ENCODE measurements around the gene PSMA4.

DNA sequence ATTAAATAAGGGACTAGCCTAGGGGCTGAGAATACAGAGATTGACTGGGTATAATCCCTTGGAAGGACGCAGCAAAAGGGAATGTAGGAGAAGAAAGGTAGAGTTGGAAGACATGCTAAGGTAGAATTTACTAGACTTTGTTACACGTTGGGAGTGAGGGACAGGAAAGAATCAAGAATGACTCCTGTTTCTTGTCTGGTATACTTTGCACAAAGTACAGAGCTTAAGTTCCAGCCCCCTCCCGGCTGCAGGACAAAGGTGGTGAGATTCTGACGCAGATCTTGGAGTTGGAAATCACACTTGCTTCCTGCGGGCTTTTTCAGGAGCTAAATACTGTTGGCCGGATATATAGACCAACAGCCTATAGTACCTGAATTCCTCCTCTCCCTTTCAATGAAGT is 32.0 kb upstream of the PSMA4 start:
- TF ChIP-seq, protein P1, sequence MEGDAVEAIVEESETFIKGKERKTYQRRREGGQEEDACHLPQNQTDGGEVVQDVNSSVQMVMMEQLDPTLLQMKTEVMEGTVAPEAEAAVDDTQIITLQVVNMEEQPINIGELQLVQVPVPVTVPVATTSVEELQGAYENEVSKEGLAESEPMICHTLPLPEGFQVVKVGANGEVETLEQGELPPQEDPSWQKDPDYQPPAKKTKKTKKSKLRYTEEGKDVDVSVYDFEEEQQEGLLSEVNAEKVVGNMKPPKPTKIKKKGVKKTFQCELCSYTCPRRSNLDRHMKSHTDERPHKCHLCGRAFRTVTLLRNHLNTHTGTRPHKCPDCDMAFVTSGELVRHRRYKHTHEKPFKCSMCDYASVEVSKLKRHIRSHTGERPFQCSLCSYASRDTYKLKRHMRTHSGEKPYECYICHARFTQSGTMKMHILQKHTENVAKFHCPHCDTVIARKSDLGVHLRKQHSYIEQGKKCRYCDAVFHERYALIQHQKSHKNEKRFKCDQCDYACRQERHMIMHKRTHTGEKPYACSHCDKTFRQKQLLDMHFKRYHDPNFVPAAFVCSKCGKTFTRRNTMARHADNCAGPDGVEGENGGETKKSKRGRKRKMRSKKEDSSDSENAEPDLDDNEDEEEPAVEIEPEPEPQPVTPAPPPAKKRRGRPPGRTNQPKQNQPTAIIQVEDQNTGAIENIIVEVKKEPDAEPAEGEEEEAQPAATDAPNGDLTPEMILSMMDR (IDR thresholded peaks at IDR 0.05; ENCODE audit: low read depth, low read length, missing input control) = no peak
- TF ChIP-seq, protein P2, sequence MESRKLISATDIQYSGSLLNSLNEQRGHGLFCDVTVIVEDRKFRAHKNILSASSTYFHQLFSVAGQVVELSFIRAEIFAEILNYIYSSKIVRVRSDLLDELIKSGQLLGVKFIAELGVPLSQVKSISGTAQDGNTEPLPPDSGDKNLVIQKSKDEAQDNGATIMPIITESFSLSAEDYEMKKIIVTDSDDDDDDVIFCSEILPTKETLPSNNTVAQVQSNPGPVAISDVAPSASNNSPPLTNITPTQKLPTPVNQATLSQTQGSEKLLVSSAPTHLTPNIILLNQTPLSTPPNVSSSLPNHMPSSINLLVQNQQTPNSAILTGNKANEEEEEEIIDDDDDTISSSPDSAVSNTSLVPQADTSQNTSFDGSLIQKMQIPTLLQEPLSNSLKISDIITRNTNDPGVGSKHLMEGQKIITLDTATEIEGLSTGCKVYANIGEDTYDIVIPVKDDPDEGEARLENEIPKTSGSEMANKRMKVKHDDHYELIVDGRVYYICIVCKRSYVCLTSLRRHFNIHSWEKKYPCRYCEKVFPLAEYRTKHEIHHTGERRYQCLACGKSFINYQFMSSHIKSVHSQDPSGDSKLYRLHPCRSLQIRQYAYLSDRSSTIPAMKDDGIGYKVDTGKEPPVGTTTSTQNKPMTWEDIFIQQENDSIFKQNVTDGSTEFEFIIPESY (IDR thresholded peaks at IDR 0.05) = no peak
- TF ChIP-seq, protein P3, sequence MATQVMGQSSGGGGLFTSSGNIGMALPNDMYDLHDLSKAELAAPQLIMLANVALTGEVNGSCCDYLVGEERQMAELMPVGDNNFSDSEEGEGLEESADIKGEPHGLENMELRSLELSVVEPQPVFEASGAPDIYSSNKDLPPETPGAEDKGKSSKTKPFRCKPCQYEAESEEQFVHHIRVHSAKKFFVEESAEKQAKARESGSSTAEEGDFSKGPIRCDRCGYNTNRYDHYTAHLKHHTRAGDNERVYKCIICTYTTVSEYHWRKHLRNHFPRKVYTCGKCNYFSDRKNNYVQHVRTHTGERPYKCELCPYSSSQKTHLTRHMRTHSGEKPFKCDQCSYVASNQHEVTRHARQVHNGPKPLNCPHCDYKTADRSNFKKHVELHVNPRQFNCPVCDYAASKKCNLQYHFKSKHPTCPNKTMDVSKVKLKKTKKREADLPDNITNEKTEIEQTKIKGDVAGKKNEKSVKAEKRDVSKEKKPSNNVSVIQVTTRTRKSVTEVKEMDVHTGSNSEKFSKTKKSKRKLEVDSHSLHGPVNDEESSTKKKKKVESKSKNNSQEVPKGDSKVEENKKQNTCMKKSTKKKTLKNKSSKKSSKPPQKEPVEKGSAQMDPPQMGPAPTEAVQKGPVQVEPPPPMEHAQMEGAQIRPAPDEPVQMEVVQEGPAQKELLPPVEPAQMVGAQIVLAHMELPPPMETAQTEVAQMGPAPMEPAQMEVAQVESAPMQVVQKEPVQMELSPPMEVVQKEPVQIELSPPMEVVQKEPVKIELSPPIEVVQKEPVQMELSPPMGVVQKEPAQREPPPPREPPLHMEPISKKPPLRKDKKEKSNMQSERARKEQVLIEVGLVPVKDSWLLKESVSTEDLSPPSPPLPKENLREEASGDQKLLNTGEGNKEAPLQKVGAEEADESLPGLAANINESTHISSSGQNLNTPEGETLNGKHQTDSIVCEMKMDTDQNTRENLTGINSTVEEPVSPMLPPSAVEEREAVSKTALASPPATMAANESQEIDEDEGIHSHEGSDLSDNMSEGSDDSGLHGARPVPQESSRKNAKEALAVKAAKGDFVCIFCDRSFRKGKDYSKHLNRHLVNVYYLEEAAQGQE (IDR thresholded peaks at IDR 0.05) = no peak
- TF ChIP-seq, protein P4, sequence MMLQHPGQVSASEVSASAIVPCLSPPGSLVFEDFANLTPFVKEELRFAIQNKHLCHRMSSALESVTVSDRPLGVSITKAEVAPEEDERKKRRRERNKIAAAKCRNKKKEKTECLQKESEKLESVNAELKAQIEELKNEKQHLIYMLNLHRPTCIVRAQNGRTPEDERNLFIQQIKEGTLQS (IDR thresholded peaks at IDR 0.05) = no peak
- no peak for TF ChIP-seq RAD21 (IDR thresholded peaks at IDR 0.05)
- TF ChIP-seq EGR1 (IDR thresholded peaks at IDR 0.05; ENCODE audit: low read depth in 2 of 2) = no peak
- no peak for TF ChIP-seq SP1 (IDR thresholded peaks at IDR 0.05)
- no peak for TF ChIP-seq YY1 (IDR thresholded peaks at IDR 0.05)
- no peak for TF ChIP-seq GABPA (IDR thresholded peaks at IDR 0.05 in 1 of 2, conservative IDR thresholded peaks at IDR 0.05 in 1 of 2)
